Right lobe of liver (tissue), 6 donors: Measurements from ENCODE around the gene ARHGEF40. TPM values are rescaled to one million over a fixed set of nuclear protein-coding genes. Genes with fewer than 3 reads are reported as not detected.

ENCODE experiments used
- ATAC-seq, 4 donors: fragments of 200-7000 bp; cut with Tn5 transposase; one replicate each; pipeline ENCODE4 v1.9.1; 2020; ENCODE audit warnings: mild to moderate bottlenecking in 4 of 4, moderate library complexity in 4 of 4
- DNase-seq, 3 donors: peaks; one replicate each; pipeline ENCODE4 v3.0.0-alpha.2; 2020
- H3K27ac ChIP-seq, 3 donors: fragments of 200-600 bp; one replicate each; pipeline ENCODE4 v1.8.0; 2022
- H3K27me3 ChIP-seq, 2 donors: fragments of 200-600 bp; one replicate each; pipeline ENCODE4 v1.8.0; 2022
- H3K36me3 ChIP-seq, 4 donors: fragments of 200-600 bp; sonication (generic) in 1 of 4; one replicate each; pipeline versions ENCODE4 v1.5.1 to v1.8.0; 2017 to 2022; ENCODE audit warnings: control low read depth in 1 of 4
- H3K4me1 ChIP-seq, 4 donors: fragments of 200-600 bp; sonication (generic) in 1 of 4; one replicate each; pipeline versions ENCODE4 v1.5.1 to v1.8.0; 2017 to 2022; ENCODE audit warnings: control low read depth in 1 of 4
- H3K4me3 ChIP-seq, 3 donors: fragments of 200-600 bp; one replicate each; pipeline ENCODE4 v1.8.0; 2022
- H3K9me3 ChIP-seq, 4 donors: fragments of 200-600 bp; sonication (generic) in 1 of 4; one replicate each; pipeline versions ENCODE4 v1.5.1 to v1.8.0; 2017 to 2022; ENCODE audit warnings: control low read depth in 1 of 4
- CTCF ChIP-seq, 4 donors: fragments of 200-600 bp in 3 of 4; fragments of 450-650 bp in 1 of 4; IDR thresholded peaks; one replicate each; pipeline versions ENCODE4 v1.5.1 to v1.8.0; 2016 to 2022; ENCODE audit warnings: antibody characterized with exemption in 4 of 4, mild to moderate bottlenecking in 2 of 4
- POLR2A ChIP-seq: fragments of 450-650 bp; IDR thresholded peaks from one replicate; pipeline ENCODE4 v1.6.1; 2017; ENCODE audit warnings: antibody characterized with exemption, mild to moderate bottlenecking
- WGBS: methylation state at CpG from one replicate; pipeline ENCODE4 v1.1.6; 2018; ENCODE audit warnings: low coverage, low lambda C conversion rate; ENCODE audit not compliant: insufficient coverage; ENCODE audit errors: missing lambda C conversion rate; 5-methylcytosine and 5-hydroxymethylcytosine counted together
- intact Hi-C, 2 donors: fragments of 100-400 bp; cut with DNase I; formaldehyde crosslinking; loops; one replicate each; pipeline versions ENCODE4 v1.11.2 to v1.14.1; 2022
- microRNA-seq, 2 donors: library from miRNA; unstranded; fragments of <30 nt; microRNA quantifications; one replicate each; pipeline ENCODE4, GENCODE V29; 2019 to 2020
- small RNA-seq, 2 experiments: library from RNA; depleted of rRNA; stranded (forward); fragments of <200 nt; gene quantifications; one replicate each; pipeline ENCODE3, GENCODE V24; 2016
- total RNA-seq, 6 experiments: library from RNA; depleted of rRNA in 2 of 6; stranded (reverse); fragments of >200 nt in 2 of 6; fragmentation: NEBNext Ultra II Directional in 3 of 6; extraction: Animal tissue kit (Norgen Biotek cat#: 25700) in 3 of 6; gene quantifications; one replicate each; pipeline versions ENCODE4 v1.1.0 to v1.2.4, GENCODE V29; 2016 to 2023
- donor health status: DM: no; HTN: yes; CAD: no.
- donor health status: DM: no; HTN: no; CAD: no.
- donor health status: DM: no; HTN: no; CAD: no.
- donor health status: DM: no; HTN: yes; CAD: no.
- donor health status: DM: no; HTN: yes; CAD: no.

The ARHGEF40 gene
- total RNA-seq, 6 experiments from 2014 or later = 17.1 to 35.8 (median 25.1) TPM

GRCh38 chr14:21123429-21123828, 53.3 kb downstream of the ARHGEF40 start:
- Histone ChIP-seq H3K27ac (no peak overlapping the region), H3K9me3 (no peaks in the 10 kb centered on the region), H3K27me3 (no peaks in the 10 kb centered on the region), H3K36me3 (no peaks in the 10 kb centered on the region), H3K4me3 (no peak overlapping the region), H3K4me1 (no peaks in the 10 kb centered on the region)
- DNase-seq (no peak), ATAC-seq (no peak)
- intact Hi-C loops = no loop called here
- WGBS = no CpG with 5 or more reads among the region's 1 CpG
- TF ChIP-seq POLR2A = no peak
- no peak for TF ChIP-seq CTCF (IDR thresholded peaks at IDR 0.05)

- 42% methylated on average over 1 of the region's 1 CpG for WGBS
- no peaks in the 10 kb centered on the region for H3K9me3 ChIP-seq
- ATAC-seq (no peak), DNase-seq (no peak)
- intact Hi-C loops = no loop called here
- TF ChIP-seq POLR2A = no peak
- TF ChIP-seq CTCF (IDR thresholded peaks at IDR 0.05) = no peak
- H3K4me3 ChIP-seq = no peak overlapping the region
- no peaks in the 10 kb centered on the region for H3K4me1 ChIP-seq
- no peaks in the 10 kb centered on the region for H3K27me3 ChIP-seq
- H3K27ac ChIP-seq = no peak overlapping the region
- no peaks in the 10 kb centered on the region for H3K36me3 ChIP-seq
These were observed 63.8 kb downstream of the ARHGEF40 start for GRCh38 chr14:21133901-21134300.

- DNase-seq (no peak), ATAC-seq (peak in 1 of 4 donors; percentile 46)
- H3K36me3 ChIP-seq = no peaks in the 10 kb centered on the region
- H3K9me3 ChIP-seq = no peaks in the 10 kb centered on the region
- intact Hi-C loops = no loop called here
- no peaks in the 10 kb centered on the region for H3K27me3 ChIP-seq
- no peaks in the 10 kb centered on the region for H3K4me1 ChIP-seq
- 5% methylated on average over 1 of the region's 1 CpG for WGBS
- H3K4me3 ChIP-seq = no peak overlapping the region
- TF ChIP-seq CTCF (IDR thresholded peaks at IDR 0.05) (peak; percentile 49 to 67 (median 62)), POLR2A (no peak)
- no peak overlapping the region for H3K27ac ChIP-seq
These were observed 65.9 kb downstream of the ARHGEF40 start for GRCh38 chr14:21136024-21136423.

Small RNA genes lying within 50 kb of the gene (microRNA-seq; reads per million reads assigned to microRNA genes)
- 0 to 0.64 reads per million in 2 donors for gene MIR6717

Small RNA genes lying within 50 kb of the gene (small RNA-seq; reads per million reads assigned to genes)
- 0 reads per million in 2 experiments for gene RNU6-252P

Other genes with a start within 250 kb of the ARHGEF40 start
- 1 to 10 TPM in 2 of 6 experiments, not detected in 4; 1.0 to 1.1 TPM for gene RNASE3, start 178.9 kb upstream of the ARHGEF40 start, total RNA-seq
- 1 to 10 TPM in 2 of 6 experiments, under 1 TPM in 3, not detected in 1; 0.29 to 1.7 (median 0.81) TPM for gene RNASE2, start 114.8 kb upstream of the ARHGEF40 start, total RNA-seq
- 10 to 100 TPM; 27.5 to 70.7 (median 34.6) TPM for gene METTL17, start 80.3 kb upstream of the ARHGEF40 start, total RNA-seq
- not detected for gene SLC39A2, start 71.0 kb upstream of the ARHGEF40 start, total RNA-seq
- 100 to 1,000 TPM in 5 of 6 experiments, 10 to 100 TPM in 1; 92.2 to 255 (median 192) TPM for gene NDRG2, start 45.2 kb upstream of the ARHGEF40 start, total RNA-seq
- 1 to 10 TPM in 3 of 6 experiments, under 1 TPM in 3; 0.24 to 3.4 (median 1.6) TPM for gene TPPP2, start 40.1 kb upstream of the ARHGEF40 start, total RNA-seq
- gene RNASE13, start 35.5 kb upstream of the ARHGEF40 start, total RNA-seq = not detected
- under 1 TPM in 3 of 6 experiments, not detected in 3; 0.18 to 0.31 (median 0.22) TPM for gene RNASE7, start 27.9 kb upstream of the ARHGEF40 start, total RNA-seq
- gene RNASE8, start 12.5 kb upstream of the ARHGEF40 start, total RNA-seq = not detected
- 10 to 100 TPM in 2 of 6 experiments, 1 to 10 TPM in 4; 6.9 to 20.6 (median 9.3) TPM for gene ZNF219, start 28.4 kb downstream of the ARHGEF40 start, total RNA-seq
- gene TMEM253, start 30.8 kb downstream of the ARHGEF40 start, total RNA-seq = 1 to 10 TPM in 1 of 6 experiments, under 1 TPM in 3, not detected in 2; 0.20 to 1.2 (median 0.38) TPM
- gene OR5AU1, start 85.8 kb downstream of the ARHGEF40 start, total RNA-seq = not detected
- 100 to 1,000 TPM; 170 to 247 (median 229) TPM for gene HNRNPC, start 199.1 kb downstream of the ARHGEF40 start, total RNA-seq
- gene RPGRIP1, start 209.8 kb downstream of the ARHGEF40 start, total RNA-seq = 1 to 10 TPM in 3 of 6 experiments, under 1 TPM in 3; 0.22 to 1.8 (median 1.0) TPM